Measurements from ENCODE around the gene IKBKE. TPM values are rescaled to one million over a fixed set of nuclear protein-coding genes. Genes with fewer than 3 reads are reported as not detected.

The IKBKE gene
- total RNA-seq, 1 donor from 2014 or later = 11.1 TPM

GRCh38 chr1:206453111-206453510 is 17.2 kb upstream of the IKBKE start:
- no peak for DNase-seq (ENCODE audit: low read depth in 2 of 2)

DNA sequence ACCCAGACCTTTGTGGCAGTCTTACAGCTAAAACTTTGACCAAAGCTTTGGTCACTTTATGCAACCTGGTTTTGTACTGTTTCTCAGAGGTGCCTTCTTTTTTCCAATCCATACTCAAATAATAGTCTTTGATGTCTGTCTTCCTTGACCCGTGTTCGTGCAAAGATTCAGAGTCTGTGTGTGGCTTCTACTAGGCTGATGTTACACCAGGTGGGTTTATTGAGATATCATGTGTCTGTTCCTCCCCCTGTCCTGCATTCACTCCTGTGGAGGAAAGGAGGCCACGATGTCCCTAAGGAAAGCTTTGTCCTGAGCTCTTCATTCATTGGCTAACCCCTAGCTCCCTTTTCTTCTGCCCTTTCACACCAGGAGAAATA is 15.0 kb upstream of the IKBKE start:
- no peak for DNase-seq (ENCODE audit: low read depth in 2 of 2)

DNA sequence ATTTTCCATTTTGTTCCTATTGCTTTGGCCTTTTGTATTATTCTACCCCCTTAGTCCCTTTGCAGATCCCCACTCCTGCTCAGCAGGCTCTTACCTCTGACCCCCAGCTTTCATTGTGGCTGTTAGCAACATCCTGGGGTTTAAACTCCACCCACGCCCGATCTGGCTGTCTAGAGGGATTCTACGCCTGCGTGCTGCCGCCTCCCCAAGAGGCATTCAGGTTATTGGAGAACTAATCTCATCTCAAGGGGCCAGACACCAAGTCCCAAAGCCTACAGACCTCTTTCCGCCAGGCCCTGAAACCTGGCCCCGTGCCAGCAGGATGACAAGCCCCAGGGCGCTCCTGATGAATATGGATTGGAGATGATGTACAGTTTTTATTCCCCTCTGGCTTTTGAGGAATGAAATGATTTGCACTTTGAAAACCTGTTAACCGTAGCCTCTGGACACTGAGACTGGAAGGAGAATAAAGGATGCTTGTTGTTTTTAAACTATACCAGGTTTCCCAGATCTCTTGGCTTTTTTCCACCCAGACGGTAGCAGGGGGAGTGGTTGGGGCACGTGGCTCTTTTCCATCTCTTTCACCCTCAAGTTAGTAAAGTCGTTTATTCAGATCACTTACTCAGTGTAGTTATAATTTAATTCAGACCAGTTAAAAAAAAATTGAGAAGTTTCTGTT is 14.5 kb upstream of the IKBKE start:
- DNase-seq (ENCODE audit: low read depth in 2 of 2) = peak; percentile 33 to 41

GRCh38 chr1:206456577-206457370 is 13.5 kb upstream of the IKBKE start:
- peak; percentile 52 to 53 for DNase-seq (ENCODE audit: low read depth in 2 of 2)

- peak in 1 of 2 donors; percentile 39 for DNase-seq (ENCODE audit: low read depth in 2 of 2)
Measured at GRCh38 chr1:206457408-206458120, 12.7 kb upstream of the IKBKE start.

GRCh38 chr1:206459703-206460102 is 10.6 kb upstream of the IKBKE start:
- no peak for DNase-seq (ENCODE audit: low read depth in 2 of 2)

DNA sequence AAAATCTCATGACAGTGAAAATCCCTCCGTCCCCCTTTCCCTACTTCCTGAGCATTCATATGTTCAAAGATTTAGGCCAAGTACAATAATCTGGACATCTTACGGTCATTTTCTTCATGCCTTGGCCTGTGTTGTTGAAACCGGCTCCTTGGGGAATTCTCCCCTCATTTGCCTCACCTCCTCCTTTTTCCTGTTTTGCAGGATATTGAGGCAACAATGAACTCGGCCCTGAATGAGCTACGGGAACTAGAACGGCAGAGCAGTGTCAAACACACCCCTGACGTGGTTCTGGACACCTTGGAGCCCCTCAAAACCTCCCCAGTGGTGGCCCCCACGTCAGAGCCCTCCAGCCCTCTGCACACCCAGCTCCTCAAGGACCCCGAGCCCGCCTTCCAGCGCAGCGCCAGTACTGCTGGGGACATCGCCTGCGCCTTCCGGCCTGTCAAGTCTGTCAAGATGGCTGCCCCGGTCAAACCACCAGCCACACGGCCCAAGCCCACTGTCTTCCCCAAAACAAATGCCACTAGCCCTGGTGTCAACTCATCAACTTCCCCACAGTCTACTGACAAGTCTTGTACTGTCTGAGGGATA is 9.3 kb upstream of the IKBKE start:
- peak; percentile 36 to 69 for DNase-seq (ENCODE audit: low read depth in 2 of 2)

DNA sequence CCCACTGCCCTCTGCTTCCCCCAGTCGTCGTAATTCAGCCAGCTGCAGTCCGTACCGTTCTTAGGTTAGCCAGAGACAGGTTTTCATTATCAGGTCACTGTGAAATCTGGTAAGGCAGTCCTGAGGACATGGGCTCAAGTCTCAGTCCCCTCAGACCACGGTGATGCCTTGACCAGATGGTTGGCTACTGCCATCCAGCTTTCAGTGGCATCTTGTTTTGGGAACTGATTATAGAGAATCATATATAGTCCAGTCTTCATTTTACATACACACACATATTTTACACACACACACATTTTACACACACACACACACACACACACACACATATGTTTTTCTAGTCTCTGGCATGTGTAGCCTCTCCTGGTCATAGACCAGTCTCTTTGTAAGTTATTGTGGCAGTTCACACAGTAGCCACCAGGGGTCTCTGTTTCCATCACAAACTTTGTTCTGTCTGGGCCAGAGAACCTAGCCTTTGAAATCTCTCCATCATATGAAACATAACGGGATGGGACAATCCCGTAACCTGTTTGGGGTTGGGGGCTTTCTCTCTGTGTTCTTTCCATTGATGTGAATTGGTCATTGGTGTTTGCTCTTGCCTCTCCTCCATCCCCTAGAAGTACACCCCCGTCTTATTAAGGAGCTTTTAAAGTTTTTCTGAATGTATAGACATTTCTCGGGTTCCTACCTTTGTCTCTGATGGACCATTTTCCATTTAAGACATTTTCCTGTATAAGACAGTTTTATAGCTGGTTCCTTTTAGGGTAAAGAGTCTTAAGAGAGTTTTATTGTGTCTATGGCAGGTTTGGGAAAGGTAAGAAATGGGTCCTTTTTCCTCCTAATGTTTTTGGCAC is 8.4 kb upstream of the IKBKE start:
- peak; percentile 81 to 85 for DNase-seq (ENCODE audit: low read depth in 2 of 2)

DNA sequence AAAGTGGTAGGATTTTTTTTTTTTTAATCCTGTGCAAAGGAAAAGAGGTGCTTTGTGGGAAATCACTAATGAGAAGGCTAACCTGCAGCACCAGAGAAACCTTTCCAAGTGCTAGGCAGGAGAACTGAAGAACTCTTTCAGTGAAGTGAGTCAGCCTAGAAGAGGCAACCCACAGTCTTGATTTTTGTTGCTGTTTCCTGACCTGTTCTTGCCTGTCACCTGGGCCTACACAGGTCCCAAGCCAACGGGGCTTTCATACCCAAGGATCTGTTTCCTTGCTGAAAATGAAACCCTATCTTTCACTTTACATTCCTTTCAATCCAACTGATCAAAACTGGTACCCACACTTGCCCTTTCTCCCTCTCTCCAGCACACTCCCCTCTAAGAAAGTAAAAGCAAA is 7.1 kb upstream of the IKBKE start:
- DNase-seq (ENCODE audit: low read depth in 2 of 2) = no peak

DNA sequence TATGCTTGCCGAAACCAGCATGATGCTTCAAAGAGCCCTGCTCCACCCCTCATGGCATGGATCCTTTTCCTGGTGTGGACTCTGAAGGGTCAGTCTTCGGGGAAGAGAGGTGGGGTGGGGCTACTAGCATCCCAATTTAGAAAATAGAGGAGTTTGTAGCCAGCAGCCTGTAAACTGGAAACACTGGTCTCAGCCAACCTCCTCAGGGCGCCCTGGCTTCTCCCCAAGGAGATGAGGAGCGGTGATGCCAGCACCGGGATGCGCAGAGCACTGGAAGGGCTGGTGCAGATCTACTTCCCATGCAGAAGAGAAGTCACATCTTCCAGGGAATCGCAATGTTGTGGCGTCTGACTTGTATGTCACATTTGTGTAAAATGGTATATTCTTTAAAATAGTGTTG is 6.4 kb upstream of the IKBKE start:
- DNase-seq (ENCODE audit: low read depth in 2 of 2) = no peak

- peak in 1 of 2 donors; percentile 91 for DNase-seq (ENCODE audit: low read depth in 2 of 2)
Measured at GRCh38 chr1:206464456-206464964, 5.8 kb upstream of the IKBKE start.

DNA sequence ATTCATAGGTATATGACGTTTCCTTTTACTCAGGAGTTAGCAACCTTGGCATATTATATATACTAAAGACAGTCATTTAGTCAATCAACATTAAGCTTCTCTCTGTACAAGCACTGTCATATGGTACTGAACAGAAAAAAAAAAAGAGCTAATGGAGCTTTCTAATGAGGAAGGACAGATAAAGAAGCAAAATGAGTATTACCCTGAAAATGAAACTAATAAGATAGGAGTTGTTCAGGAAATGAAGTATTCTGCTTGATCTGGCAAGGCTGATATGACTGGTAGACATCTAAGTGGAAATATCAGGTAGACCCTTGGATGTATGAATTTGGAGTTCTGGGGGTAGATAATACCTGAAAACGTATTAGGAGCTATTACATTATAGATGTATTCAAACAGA is 4.3 kb upstream of the IKBKE start:
- no peak for DNase-seq (ENCODE audit: low read depth in 2 of 2)

GRCh38 chr1:206466840-206467649 is 3.2 kb upstream of the IKBKE start:
- no peak for DNase-seq (ENCODE audit: low read depth in 2 of 2)

GRCh38 chr1:206467915-206468314 is 2.4 kb upstream of the IKBKE start:
- peak in 1 of 2 donors; percentile 62 for DNase-seq (ENCODE audit: low read depth in 2 of 2)

DNA sequence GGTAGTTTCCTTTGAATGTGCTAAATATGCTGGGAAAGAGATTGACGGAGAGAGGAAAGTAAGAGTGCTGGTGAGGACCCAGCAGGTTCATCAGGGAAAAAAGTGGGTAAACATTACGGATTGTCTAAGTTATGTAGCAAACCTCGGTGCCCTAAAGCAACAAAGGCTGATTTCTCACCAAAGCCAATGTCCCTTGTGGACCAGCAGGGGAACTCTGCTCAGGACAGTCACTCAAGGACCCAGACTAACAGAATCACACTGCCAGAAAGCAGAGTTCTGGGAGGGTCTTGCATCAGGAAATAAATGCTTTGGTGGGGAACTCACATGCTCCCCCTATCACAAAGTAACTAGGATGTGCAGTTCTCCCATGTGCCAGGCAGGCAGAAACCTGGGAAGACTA is 1.7 kb upstream of the IKBKE start:
- DNase-seq (ENCODE audit: low read depth in 2 of 2) = no peak

GRCh38 chr1:206469411-206469932 is 804 bp upstream of the IKBKE start:
- no peak for DNase-seq (ENCODE audit: low read depth in 2 of 2)

DNA sequence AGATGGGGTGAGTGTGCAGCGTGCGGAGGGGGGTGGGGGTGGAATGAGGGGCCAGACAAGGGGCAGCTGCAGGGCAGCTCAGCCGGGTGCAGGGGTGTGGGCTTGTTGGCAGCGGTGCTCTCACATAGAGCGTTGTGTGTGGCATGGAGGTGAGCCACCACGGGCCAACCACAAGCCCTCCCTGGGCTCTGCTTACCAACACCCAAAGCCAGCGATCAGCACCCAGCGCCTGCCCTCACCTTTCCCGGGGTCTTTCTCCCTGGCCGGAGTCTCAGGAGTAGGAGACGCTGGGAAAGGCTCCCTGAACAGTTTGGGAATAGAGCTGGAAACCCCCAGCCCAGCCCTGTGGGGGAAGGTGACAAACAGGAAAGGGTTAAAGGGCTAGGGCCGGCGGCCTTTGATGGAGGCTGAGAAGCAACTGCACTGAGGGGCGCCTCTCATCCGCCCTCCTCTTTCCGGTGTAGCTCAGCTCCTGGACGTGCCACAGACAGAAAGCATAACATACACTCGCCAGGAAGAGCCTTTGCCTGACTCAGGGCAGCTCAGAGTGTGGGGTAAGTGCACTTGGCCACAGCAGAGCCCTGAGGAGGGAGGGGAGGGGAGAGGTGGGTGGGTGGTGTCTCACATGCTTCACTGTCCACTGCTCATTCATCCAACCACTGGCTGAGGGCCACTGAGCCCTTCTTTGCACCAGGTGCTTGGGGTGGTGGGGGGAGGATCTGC is 577 bp downstream of the IKBKE start:
- DNase-seq (ENCODE audit: low read depth in 2 of 2) = peak; percentile 35 to 83

GRCh38 chr1:206471415-206471801 is 1.1 kb downstream of the IKBKE start:
- DNase-seq (ENCODE audit: low read depth in 2 of 2) = no peak

DNA sequence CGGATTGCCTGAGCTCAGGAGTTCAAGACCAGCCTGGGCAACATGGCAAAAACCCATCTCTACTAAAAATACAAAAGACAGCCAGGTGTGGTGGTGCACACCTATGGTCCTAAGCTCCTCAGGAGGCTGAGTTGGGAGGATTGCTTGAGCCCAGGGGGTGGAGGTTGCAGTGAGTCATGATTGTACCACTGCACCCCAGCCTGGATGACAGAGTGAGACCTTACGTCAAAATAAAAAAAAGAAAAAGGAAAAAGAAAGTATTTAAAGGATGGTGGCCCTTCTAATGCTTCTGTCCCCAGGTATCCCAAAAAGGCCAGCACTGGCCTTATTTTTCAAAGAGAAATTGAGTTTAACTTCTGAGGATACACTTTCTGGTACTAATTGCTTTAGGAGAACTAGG is 1.7 kb downstream of the IKBKE start:
- no peak for DNase-seq (ENCODE audit: low read depth in 2 of 2)

Measured in lung microvascular endothelial cell (primary cell).